ENCODE results near the gene CYSRT1.
"Not testable (repeated sequence)": the region's sequence is repeated elsewhere in the genome, so short reads cannot be mapped to it uniquely, and the experiment has no call there.

CYSRT1 gene

DNA sequence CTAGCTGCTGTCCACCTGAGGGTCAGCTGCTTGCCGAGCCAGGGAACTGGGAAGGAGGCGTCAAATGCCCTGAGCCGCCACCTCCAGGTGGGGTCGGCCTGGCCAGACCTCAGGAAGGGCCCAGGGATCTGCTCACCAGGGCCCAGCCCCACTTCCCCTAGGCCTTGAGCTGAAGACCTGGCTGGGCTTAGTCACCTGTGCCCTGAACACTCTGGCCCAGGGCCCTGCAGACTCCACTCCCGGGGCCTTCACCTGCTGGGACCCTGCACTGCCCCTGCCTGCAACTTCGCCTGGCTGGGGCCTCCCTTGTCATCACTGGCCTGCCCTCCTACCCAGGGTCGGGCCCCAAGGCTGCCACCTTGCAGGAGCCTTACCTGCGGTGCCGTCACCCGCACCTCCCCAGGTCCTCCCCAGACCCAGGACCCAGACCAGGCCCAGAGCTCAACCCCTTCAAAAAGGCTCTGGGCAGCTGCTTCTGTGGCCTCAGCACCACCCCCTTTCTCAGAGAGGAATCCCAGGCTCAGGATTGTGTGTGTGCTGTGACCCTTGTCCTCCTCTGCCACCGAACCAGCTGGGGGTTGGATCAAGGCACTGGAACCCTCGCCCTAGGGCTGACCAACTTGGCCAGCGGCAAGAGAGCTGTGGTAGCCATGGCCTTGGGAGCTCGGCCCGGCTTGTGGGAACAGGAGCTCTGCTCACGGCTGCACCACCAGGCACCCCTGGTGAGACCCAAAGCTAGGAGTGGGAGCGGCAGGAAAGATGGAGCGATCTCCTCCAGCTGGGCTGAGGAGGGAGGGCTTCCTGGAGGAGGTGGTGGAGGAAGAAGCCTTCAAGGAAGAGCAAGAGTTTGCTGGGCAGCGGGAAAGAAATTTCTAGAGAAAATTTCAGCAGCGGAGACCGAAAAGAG, 29.0 kb downstream of the CYSRT1 start:
- no peak for DNase-seq

DNA sequence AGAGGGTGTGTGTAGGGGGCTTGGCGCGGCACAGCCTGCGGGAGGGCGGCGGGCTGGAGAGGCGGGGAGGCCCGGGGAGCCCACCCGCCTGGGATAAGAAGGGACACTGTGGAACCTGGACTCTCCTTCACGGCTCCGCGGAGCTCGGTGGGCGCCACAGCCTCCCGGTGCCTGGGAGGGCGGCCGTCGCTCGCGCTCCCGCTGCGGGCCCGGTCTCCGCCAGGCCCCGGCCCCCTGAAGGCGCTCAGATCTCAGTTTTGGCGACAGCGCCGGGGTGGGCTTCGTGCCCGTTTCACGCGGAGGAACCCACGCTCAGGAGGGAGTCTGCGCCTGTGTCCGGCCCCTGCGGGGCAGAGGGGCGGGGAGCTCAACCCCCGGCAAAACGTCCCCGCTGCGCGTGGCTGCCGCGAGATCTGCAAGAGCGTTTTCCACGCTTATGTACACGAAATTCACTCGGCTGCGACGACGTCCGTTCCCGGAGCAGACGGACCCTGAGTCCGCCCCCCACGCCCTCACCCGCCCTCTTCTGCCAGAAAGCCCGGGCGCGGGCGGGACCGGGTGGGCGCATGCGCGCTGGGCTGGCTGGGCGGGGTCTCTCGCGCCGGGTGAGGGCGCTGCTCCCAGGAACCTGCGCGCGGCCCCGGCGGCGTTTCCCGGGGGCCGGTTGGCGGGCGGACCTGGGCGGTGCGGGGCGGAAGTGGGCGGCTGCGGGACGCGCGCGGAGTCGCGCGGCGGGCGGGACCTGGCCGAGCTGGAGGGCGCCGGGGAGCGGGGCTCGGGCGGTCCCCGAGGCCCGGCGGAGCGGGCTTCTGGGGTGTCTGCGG, 29.9 kb downstream of the CYSRT1 start, which contains the start of gene NELFB:
NELFB (plus strand) TSS at position 704 of the 824 bp plus-strand sequence.
- DNase-seq = peak; percentile 95

DNA sequence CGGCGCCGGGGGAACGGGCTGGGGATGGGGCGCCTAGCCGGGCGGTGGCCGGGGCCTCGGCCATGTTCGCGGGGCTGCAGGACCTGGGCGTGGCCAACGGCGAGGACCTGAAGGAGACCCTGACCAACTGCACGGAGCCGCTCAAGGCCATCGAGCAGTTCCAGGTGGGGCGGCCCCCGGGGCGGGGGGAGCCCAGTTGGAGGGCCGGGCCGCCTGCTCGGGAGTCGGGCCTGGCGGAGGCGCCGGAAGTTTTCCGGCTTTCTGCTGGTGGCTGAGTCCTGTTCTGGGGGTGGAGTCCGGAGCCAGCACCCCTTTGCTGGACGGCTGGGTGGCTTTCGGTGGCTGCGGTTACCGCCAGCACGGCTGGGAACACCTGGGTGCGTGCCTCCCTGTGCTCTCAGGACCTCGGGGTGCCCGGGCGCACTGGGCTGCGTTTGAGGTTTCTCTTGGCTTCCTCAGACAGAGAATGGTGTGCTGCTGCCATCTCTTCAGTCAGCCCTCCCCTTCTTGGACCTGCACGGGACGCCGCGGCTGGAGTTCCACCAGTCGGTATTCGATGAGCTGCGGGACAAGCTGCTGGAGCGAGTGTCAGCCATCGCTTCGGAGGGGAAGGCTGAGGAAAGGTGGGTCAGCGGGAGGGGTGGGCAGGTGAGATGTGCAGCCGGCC, 30.6 kb downstream of the CYSRT1 start:
- no peak for DNase-seq

DNA sequence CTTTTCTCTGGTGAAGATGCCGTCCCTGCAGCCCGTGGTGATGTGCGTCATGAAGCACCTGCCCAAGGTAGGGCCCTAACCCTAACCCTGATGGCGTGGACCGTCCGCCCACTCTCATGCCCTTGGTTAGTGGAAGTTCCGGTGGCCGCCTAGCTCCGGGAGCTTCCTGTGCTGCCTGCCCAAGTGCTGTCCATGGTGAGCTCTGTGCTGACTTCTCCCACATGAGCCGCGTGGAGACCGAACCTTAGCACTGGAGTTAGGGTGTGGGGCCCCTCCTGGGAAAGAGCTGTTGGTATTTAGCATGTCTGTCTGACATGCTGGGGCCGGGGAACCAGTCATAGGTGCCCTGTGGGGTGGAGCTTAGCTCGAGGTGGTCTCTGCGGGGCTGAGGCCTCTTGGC, 31.4 kb downstream of the CYSRT1 start:
- no peak for DNase-seq

DNA sequence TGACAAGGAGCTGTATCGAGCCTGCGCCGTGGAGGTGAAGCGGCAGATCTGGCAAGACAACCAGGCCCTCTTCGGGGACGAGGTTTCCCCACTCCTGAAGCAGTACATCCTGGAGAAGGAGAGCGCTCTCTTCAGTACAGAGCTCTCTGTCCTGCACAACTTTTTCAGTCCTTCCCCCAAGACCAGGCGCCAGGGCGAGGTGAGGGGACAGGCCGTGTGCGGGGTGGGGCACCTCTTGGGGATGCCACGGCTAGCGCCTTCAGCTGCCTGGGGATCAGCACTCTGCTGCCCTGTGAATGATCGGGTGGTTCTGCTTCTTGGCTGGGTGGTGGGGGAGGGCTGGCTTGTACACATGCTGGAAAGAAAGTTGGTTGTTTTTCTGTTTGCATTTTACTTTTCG, 31.9 kb downstream of the CYSRT1 start:
- no peak for DNase-seq

DNA sequence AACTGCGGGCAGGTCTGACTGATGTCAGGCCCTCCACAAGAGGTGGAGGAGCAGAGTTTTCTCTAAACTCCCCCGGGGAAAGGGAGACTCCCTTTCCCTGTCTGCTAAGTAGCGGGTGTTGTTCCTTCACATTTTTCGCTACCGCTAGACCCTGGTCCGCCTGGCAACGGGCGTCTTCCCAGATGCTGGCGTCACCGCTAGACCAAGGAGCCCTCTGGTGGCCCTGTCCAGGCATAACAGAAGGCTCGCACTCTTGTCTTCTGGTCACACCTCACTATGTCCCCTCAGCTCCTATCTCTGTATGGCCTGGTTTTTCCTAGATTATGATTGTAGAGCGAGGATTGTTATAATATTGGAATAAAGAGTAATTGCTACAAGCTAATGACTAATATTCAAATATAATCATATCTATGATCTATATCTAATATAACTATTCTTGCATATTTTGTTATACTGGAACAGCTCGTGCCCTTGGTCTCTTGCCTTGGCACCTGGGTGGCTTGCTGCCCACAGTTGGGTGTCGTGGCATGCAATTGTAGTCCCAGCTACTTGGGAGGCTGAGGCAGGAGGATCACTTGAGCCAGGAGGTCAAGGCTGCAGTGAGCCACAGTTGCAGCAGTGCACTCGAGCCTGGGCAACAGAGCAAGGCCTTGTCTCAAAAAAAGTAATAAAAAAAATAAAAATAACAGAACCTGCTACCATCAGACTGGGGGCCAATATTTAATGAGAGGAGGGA, 37.4 kb downstream of the CYSRT1 start:
- DNase-seq = not testable (repeated sequence)

DNA sequence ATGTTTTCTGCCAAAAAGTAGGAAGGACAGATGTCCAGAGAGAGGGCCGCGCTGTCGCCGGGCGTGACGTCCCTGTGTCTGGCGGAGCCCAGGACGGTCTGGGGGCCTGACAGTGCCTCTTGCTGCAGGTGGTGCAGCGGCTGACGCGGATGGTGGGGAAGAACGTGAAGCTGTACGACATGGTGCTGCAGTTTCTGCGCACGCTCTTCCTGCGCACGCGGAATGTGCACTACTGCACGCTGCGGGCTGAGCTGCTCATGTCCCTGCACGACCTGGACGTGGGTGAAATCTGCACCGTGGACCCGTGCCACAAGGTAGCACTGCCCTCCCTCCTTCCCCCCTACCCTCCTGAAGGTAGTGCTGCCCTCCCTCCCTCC, 37.9 kb downstream of the CYSRT1 start:
- no peak for DNase-seq

DNA sequence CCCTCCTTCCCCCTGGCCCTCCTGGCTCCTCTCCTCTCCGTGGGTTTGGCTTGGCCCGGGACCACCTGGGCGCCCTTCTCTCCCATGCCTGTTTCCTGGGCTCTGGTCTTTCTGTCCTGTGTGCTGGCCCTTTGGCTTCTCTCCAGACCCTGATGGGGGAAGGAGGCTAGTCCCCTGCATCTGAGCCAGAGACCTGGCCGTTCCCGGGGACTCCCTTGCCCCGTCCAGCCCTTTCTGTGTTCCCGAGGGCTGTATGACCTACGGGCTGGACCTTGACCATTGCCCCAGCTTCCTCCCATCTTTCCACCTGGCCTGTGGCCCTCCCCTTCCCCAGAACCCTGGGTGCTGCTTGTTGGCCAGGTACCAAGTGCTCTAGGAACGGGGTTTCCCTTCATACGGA, 38.5 kb downstream of the CYSRT1 start:
- DNase-seq = no peak

DNA sequence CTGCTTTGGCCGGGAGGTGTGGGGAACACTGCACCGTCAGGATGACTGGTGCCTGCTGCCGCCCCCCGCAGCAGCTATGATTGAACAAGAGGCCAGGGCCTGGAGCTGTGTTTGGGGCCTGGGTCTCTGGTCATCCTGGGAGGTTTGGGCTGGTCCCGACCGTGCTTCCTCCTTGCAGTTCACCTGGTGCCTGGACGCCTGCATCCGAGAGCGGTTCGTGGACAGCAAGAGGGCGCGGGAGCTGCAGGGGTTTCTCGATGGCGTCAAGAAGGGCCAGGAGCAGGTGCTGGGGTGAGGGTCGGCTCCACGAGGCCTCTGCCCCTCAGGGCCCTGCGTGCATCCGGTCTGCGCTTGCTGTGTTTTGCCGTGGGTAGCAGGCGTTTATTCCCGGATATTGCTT, 39.1 kb downstream of the CYSRT1 start:
- DNase-seq = no peak

DNA sequence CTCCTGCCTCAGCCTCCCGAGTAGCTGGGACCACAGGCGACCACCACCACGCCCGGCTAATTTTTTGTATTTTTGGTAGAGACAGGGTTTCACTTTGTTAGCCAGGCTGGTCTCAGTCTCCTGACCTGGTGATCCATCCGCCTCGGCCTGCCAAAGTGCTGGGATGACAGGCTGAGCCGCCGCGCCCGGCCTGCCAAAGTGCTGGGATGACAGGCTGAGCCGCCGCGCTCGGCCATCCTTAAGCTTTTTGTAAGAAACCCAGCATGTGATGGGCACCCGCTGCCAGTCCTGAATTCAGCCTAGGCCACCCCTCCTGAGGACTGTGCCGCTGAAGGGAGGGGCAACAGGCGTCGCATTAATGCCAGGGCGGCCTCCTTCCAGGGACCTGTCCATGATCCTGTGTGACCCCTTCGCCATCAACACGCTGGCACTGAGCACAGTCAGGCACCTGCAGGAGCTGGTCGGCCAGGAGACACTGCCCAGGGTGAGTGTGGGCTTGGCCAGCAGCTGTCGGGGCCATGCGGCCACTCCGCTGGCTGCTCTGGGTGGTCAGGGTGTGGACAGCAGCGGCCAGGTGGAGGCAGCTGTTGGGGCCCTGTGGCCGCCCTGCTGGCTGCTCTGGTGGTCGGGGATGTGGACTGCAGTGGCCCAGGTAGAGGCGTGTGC, 40.7 kb downstream of the CYSRT1 start:
- no peak for DNase-seq

DNA sequence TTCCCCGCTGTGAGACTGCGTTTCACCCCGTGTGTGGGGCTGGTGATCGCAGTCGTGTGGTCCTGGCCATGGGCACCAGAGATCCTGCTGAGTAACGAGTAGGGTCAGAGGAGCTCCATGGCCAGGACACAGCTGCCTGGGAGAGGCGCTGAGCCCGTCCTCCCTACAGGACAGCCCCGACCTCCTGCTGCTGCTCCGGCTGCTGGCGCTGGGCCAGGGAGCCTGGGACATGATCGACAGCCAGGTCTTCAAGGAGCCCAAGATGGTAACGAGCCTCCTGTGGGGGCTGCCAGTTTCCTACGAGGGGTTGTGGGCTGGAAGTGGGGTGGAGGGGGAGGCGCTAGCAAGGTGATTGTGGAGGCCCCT, 41.2 kb downstream of the CYSRT1 start:
- no peak for DNase-seq

DNA sequence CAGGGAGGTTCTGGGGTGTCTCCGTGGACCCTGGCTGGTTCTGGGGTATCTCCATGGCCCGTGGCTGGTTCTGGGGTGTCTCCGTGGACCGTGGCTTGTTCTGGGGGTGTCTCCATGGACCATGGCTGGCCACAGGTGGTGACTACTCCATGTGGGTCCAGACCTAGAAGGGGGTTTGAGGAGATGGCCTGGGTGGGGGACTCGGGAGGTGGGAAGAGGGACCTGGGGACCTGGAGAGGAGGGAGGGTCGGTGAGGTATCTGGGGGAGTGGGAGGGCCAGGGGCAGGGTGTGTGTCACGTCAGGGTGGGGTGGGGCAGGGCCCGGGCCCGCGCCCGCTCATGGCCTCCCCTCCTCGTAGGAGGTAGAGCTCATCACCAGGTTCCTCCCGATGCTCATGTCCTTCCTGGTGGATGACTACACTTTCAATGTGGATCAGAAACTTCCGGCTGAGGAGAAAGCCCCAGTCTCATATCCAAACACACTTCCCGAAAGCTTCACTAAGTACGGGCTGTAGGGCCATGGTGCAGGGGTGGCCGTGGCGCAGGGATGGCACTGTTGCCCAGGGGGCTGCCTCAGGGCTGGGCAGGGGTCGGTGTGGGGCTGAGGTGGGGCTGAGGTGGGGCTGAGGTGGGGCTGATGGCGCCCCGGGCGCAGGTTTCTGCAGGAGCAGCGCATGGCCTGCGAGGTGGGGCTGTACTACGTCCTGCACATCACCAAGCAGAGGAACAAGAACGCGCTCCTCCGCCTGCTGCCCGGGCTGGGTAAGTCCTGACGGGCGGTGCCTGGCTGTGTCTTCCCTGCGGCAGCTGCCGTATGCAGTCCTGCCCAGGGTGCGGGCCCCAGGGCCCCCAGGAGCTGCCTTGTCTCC, 41.8 kb downstream of the CYSRT1 start:
- DNase-seq = no peak

DNA sequence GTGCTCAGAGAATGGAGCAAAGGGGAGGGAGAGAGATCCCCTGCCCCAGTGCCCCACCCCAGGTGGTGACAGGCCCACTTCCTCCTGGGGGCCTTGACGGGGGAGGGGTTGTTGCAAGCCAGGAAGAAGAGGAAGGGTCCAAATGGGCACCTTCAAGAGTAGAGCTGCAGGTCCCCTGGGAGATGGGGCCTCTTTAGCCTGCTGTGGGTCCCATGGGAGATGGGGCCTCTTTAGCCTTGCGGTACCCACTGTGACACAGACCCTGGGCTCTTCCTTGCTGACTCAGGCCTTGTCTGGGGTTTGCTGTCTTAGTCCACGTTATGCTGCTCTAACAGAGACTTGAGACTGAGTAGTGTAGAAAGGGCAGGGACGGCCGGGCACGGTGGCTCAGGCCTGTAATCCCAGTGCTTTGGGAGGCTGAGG, 43.0 kb downstream of the CYSRT1 start:
- DNase-seq = no peak

DNA sequence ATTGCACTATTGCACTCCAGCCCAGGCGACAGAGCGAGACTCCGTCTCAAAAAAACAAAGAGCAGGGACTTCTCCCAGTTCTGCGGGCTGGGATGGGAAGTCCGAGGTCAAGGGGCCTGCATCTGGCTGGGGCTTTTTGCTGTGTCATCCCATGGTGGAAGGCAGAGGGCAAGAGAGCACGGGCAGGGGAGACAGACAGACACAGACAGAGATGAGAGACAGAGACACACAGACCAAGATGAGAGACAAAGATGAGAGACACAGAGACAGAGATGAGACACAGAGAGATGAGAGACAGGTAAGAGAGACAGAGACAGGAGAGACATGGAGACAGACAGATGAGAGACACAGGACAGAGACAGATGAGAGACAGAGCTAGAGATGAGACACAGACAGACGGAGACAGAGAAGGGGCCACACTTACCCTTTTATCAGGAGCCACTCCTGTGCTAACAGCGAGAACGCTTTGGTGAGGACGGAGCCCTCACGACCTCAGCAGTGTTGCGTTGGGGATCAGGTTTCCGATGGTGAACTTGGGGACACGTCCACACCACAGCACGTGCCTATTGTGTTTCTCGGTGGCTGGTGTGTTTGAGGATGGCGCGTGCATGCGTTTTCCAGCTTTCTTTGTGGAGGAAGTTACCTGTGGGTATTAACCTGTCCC, 43.7 kb downstream of the CYSRT1 start:
- DNase-seq = no peak

DNA sequence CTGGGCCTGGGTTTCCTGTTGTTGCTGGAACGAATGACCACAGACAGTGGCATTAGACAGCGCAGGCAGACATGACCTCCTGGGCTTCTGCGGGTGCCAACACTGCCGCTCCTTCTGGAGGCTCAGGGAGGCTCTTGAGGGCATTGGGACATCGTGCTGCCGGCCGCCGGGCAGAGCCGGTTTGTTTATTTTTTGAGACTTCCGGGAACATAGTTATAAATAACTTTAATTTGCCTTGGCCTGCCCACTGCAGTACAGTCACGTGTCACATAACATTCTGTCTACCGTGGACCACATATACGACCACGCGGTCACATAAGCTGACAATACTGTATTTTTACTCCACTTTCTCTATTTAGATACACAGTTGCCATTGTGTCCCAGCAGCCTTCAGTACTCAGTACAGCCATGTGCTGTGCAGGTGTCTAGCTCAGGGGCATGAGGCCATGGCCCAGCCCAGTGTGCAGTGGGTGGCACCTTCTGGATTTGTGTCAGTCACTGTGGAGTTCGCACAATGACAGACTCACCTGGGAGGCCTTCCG, 44.3 kb downstream of the CYSRT1 start:
- no peak for DNase-seq

DNA sequence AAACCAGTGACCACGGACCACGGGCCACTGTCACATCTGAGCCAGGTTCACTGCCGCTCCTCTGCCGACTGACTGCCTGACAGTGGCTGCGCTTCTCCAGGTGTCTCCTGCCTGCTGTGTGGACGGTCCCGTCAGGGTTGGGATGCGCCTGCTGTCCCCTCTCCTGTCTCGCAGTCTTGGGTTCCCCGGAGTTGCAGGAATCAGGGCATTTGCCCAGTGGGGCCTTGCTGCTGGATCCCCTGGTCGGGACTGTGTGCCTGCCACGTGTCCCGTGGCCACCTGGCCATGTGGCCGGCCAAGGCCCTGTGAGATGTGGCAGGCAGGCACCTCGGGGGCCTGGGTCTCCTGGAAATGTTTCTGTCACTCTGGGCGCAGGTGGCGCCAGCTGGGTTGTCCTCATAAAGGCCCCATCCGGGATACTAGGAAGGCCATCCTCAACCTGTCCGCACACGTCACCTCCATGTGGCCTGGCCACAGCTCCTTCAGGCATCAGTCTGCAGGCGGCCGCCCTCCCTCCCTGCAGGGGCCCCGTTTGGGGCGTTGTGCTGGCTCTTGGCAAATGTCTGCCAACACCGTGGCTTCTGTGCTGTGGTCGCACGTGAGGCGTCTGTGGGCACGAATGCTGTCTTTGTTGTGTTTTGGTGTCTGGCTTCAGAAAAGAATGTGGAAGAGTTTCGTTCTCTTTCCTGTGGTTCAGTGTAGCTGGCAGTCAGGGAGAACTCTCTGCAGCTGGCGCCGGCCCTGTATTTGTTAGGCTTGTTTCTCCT, 46.1 kb downstream of the CYSRT1 start:
- peak; percentile 23 for DNase-seq

DNA sequence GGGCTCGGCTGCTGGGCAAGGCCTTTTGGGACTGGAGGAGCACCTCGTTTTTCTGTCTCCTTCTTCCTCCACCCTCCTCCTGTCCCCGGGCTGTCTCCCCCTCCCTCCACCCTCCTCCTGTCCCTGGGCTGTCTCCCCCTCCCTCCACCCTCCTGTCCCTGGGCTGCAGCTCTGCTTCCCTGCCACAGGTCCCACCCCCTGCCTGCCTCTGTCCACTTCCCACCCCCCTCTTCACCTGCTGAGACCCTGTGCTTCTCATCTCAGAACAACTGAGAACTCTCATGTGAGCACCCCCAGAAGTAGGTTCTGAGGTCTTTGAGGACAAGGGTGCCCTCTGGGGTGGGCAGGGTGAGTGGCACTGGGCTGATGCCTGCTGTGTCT, 46.7 kb downstream of the CYSRT1 start:
- DNase-seq = no peak

DNA sequence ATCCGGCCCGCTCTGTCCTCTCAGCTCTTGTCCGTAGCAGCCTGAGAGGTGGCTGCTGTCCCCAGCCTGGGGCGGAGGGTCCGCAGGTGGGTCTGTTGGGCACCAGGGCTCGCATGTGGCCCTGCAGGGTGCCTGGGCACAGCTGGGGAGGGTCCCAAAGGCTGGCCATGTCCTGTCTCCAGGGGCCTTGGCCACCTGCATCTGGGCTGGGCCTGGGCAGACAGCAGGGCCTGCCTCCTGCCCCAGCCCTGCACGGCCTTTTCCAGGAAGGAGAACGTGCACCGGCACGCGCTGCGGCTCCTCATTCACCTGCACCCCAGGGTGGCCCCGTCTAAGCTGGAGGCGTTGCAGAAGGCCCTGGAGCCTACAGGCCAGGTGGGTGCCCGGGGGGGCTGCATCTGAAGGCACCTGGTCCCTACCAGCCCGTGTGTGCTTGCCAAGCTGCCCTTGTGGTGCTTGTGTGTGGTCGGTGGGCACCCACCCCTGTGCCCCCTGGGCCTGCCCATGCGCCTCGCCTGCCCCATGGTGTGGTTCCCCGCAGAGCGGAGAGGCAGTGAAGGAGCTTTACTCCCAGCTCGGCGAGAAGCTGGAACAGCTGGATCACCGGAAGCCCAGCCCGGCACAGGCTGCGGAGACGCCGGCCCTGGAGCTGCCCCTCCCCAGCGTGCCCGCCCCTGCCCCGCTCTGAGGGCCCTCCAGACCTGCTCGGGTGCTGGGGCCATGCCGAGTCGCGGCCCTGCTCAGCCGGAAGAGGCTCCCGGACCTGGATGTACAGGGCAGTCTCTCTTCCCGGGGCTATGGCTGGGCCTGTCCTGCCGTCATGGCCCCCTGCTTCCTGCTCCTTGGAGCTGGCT, 47.5 kb downstream of the CYSRT1 start:
- no peak for DNase-seq

DNA sequence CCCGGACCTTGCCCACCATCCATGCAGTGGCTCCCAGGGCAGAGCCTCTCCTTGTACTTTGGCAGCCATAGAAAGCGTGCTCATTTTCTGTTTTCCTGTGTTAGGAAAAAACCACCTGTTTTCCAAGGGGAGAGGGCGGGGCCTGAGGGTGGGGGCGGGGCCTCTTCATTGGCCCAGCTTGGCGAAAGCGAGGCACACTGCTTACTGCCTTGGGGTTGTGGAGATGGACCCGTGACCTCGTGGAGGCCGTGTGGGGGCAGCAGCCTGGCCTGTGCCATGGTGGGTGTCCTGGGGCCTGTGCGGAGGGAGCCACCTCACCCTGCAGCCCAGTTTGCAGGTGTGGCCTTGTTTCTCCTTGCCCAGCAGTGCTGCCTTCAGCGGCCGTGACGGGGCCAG, 48.1 kb downstream of the CYSRT1 start:
- DNase-seq = no peak

All from CD4-positive, alpha-beta T cell treated with Interleukin-21 for 1 hour (primary cell).